Hepatocyte (in vitro differentiated cells): ENCODE measurements around the gene TNS3. TPM values are rescaled to one million over a fixed set of nuclear protein-coding genes. Genes with fewer than 3 reads are reported as not detected.
A peak's percentile ranks its signal among the peaks of the same experiment; 100 is the strongest.

Source experiments
- DNase-seq: peaks from one replicate; pipeline ENCODE4 v3.0.0-alpha.2; 2016; ENCODE audit warnings: low spot score
- H2AFZ ChIP-seq: fragments of 200-600 bp; sonication (generic); 2 replicates; pipeline ENCODE4 v1.6.0; 2016; ENCODE audit warnings: antibody characterized with exemption, mild to moderate bottlenecking
- H3K27ac ChIP-seq: fragments of 200-600 bp; sonication (generic); 2 replicates; pipeline ENCODE4 v1.5.1; 2016; ENCODE audit warnings: mild to moderate bottlenecking
- H3K27me3 ChIP-seq: fragments of 200-600 bp; sonication (generic); 2 replicates; pipeline ENCODE4 v1.6.1; 2016
- H3K36me3 ChIP-seq: fragments of 200-600 bp; sonication (generic); replicated peaks from 2 replicates; pipeline ENCODE4 v1.5.1; 2016; ENCODE audit warnings: low read depth; ENCODE audit not compliant: insufficient read depth
- H3K4me1 ChIP-seq: fragments of 200-600 bp; sonication (generic); 2 replicates; pipeline ENCODE4 v1.5.1; 2016; ENCODE audit warnings: mild to moderate bottlenecking, moderate library complexity; ENCODE audit not compliant: insufficient read depth
- H3K4me2 ChIP-seq: fragments of 200-600 bp; sonication (generic); 2 replicates; pipeline ENCODE4 v1.6.0; 2016
- H3K4me3 ChIP-seq: fragments of 200-600 bp; sonication (generic); 2 replicates; pipeline ENCODE4 v1.5.1; 2016; ENCODE audit warnings: mild to moderate bottlenecking
- H3K79me2 ChIP-seq: fragments of 200-600 bp; sonication (generic); 2 replicates; pipeline ENCODE4 v1.6.0; 2017; ENCODE audit warnings: mild to moderate bottlenecking
- H3K9me2 ChIP-seq: fragments of 200-600 bp; sonication (generic); replicated peaks from 2 replicates; pipeline ENCODE4 v1.6.0; 2017; ENCODE audit warnings: mild to moderate bottlenecking; ENCODE audit not compliant: insufficient read depth
- H3K9me3 ChIP-seq: fragments of 200-600 bp; sonication (generic); 2 replicates; pipeline ENCODE4 v1.5.1; 2016; ENCODE audit warnings: low read depth, mild to moderate bottlenecking
- H4K20me1 ChIP-seq: fragments of 200-600 bp; sonication (generic); 2 replicates; pipeline ENCODE4 v1.6.0; 2016; ENCODE audit warnings: mild to moderate bottlenecking; ENCODE audit not compliant: insufficient read depth, poor library complexity, severe bottlenecking
- EZH2 ChIP-seq: fragments of 200-600 bp; sonication (generic); IDR thresholded peaks from 2 replicates; pipeline ENCODE4 v1.6.1; 2016; ENCODE audit warnings: antibody characterized with exemption, mild to moderate bottlenecking, borderline replicate concordance
- EZH2phosphoT487 ChIP-seq: fragments of 200-600 bp; sonication (generic); IDR thresholded peaks from one replicate; pipeline ENCODE4 v1.6.1; 2018; ENCODE audit warnings: antibody characterized with exemption, mild to moderate bottlenecking, low read depth, moderate library complexity; ENCODE audit not compliant: unreplicated experiment, severe bottlenecking
- WGBS: methylation state at CpG from one replicate; pipeline ENCODE4 v1.1.6; 2016; ENCODE audit warnings: low lambda C conversion rate; ENCODE audit errors: missing lambda C conversion rate; 5-methylcytosine and 5-hydroxymethylcytosine counted together
- polyA plus RNA-seq: library from polyadenylated mRNA; unstranded; fragments of >200 nt; fragmentation: Nextera tagmentation; extraction: Ambion mirVana; gene quantifications from 2 replicates; pipeline ENCODE4 v1.2.1, GENCODE V29; 2016
- total RNA-seq: library from RNA; depleted of rRNA; stranded (reverse); fragments of >200 nt; gene quantifications from 2 replicates; pipeline ENCODE4 v1.2.3, GENCODE V29; 2014
- TF ChIP-seq, protein P1 (sequence below): fragments of 200-600 bp; sonication (generic); IDR thresholded peaks from 2 replicates; pipeline ENCODE4 v1.5.1; 2016; ENCODE audit warnings: antibody characterized with exemption, mild to moderate bottlenecking; ENCODE audit not compliant: poor library complexity

Gene TNS3
- total and polyA plus RNA-seq, 2 experiments from 2014 or later: 30.0 to 73.3 TPM

- Histone ChIP-seq H3K9me3 (no peaks in the 10 kb centered on the region), H3K36me3 (no peaks in the 10 kb centered on the region), H2AFZ (no peak overlapping the region), H3K9me2 (no peaks in the 10 kb centered on the region), H3K27ac (peak overlapping the region; percentile 91), H3K79me2 (peaks cover 78% of the 10 kb centered on the region), H3K4me3 (no peak overlapping the region), H3K4me1 (peaks cover 57% of the 10 kb centered on the region), H3K4me2 (peak overlapping the region; percentile 54), H3K27me3 (no peaks in the 10 kb centered on the region), H4K20me1 (no peaks in the 10 kb centered on the region)
- no peak for DNase-seq
- WGBS: 100% methylated on average over 2 of the region's 2 CpGs
- TF ChIP-seq, protein P1, sequence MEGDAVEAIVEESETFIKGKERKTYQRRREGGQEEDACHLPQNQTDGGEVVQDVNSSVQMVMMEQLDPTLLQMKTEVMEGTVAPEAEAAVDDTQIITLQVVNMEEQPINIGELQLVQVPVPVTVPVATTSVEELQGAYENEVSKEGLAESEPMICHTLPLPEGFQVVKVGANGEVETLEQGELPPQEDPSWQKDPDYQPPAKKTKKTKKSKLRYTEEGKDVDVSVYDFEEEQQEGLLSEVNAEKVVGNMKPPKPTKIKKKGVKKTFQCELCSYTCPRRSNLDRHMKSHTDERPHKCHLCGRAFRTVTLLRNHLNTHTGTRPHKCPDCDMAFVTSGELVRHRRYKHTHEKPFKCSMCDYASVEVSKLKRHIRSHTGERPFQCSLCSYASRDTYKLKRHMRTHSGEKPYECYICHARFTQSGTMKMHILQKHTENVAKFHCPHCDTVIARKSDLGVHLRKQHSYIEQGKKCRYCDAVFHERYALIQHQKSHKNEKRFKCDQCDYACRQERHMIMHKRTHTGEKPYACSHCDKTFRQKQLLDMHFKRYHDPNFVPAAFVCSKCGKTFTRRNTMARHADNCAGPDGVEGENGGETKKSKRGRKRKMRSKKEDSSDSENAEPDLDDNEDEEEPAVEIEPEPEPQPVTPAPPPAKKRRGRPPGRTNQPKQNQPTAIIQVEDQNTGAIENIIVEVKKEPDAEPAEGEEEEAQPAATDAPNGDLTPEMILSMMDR: no peak
- TF ChIP-seq EZH2: no peak
- no peak for TF ChIP-seq EZH2phosphoT487
Observed at GRCh38 chr7:47474211-47474936, 107.5 kb downstream of the TNS3 start.

GRCh38 chr7:47473499-47474210 is 108.3 kb downstream of the TNS3 start:
- no peak overlapping the region for H2AFZ ChIP-seq
- TF ChIP-seq, protein P1: no peak
- TF ChIP-seq EZH2phosphoT487: no peak
- no peak for TF ChIP-seq EZH2
- H3K27me3 ChIP-seq: no peaks in the 10 kb centered on the region
- no peaks in the 10 kb centered on the region for H3K36me3 ChIP-seq
- no peak overlapping the region for H3K4me3 ChIP-seq
- peaks cover 52% of the 10 kb centered on the region for H3K4me1 ChIP-seq
- no peak for DNase-seq
- H4K20me1 ChIP-seq: no peaks in the 10 kb centered on the region
- no peak overlapping the region for H3K4me2 ChIP-seq
- H3K9me2 ChIP-seq: no peaks in the 10 kb centered on the region
- WGBS: 84% methylated on average over 6 of the region's 6 CpGs
- no peaks in the 10 kb centered on the region for H3K9me3 ChIP-seq
- H3K27ac ChIP-seq: peak overlapping the region; percentile 91
- H3K79me2 ChIP-seq: peaks cover 78% of the 10 kb centered on the region

GRCh38 chr7:47472444-47473157 is 109.3 kb downstream of the TNS3 start:
- H3K9me2 ChIP-seq: no peaks in the 10 kb centered on the region
- no peaks in the 10 kb centered on the region for H3K27me3 ChIP-seq
- DNase-seq: no peak
- no peak overlapping the region for H3K4me2 ChIP-seq
- no peaks in the 10 kb centered on the region for H3K9me3 ChIP-seq
- TF ChIP-seq, protein P1: no peak
- TF ChIP-seq EZH2 (no peak), EZH2phosphoT487 (no peak)
- WGBS: 91% methylated on average over 19 of the region's 19 CpGs
- no peak overlapping the region for H2AFZ ChIP-seq
- peaks cover 78% of the 10 kb centered on the region for H3K79me2 ChIP-seq
- peaks cover 42% of the 10 kb centered on the region for H3K4me1 ChIP-seq
- peak overlapping the region; percentile 91 for H3K27ac ChIP-seq
- no peaks in the 10 kb centered on the region for H4K20me1 ChIP-seq
- H3K4me3 ChIP-seq: no peak overlapping the region
- H3K36me3 ChIP-seq: no peaks in the 10 kb centered on the region
